CD4-positive, alpha-beta T cell (primary cell): ENCODE results near the gene COL16A1. TPM values are rescaled to one million over a fixed set of nuclear protein-coding genes. Genes with fewer than 3 reads are reported as not detected.

Experiments used
- ATAC-seq: fragments of 200-7000 bp; cut with Tn5 transposase; one replicate; pipeline ENCODE4 v1.10.0; 2022; ENCODE audit warnings: mild to moderate bottlenecking; ENCODE audit not compliant: poor library complexity
- CTCF ChIA-PET: fragments of 350-600 bp; sonication (Branson Sonifier 250); formaldehyde crosslinking; loops from one replicate; lab custom pipeline; 2021; ENCODE audit warnings: antibody characterized with exemption, inconsistent platforms; lab: Charles Lee
- POLR2A ChIA-PET: fragments of 350-600 bp; sonication (Branson Sonifier 250); formaldehyde crosslinking; loops from one replicate; lab custom pipeline; 2021; ENCODE audit warnings: antibody characterized with exemption, inconsistent platforms; lab: Charles Lee
- DNase-seq, 14 experiments: peaks; one replicate each; pipeline ENCODE4 v3.0.0-alpha.2; 2013 to 2020; ENCODE audit warnings: mixed read lengths in 2 of 14
- H3K27ac ChIP-seq, 2 donors: one replicate each; pipeline versions ENCODE4 v1.5.1 to v1.7.0; 2013; ENCODE audit warnings: low read length in 2 of 2, low read depth in 1 of 2, mild to moderate bottlenecking in 1 of 2
- H3K27me3 ChIP-seq, 2 experiments: 1 replicate in 1 of 2; 2 replicates in 1 of 2; pipeline versions ENCODE4 v1.6.1 to v1.7.0; 2013; ENCODE audit warnings: low read length in 2 of 2, control low read depth in 1 of 2, mild to moderate bottlenecking in 1 of 2, moderate library complexity in 1 of 2; ENCODE audit not compliant: insufficient read depth in 2 of 2, control insufficient read depth in 1 of 2
- H3K36me3 ChIP-seq: one replicate; pipeline ENCODE4 v1.6.1; 2013; ENCODE audit warnings: low read length, control low read depth; ENCODE audit not compliant: insufficient read depth
- H3K4me1 ChIP-seq: one replicate; pipeline ENCODE4 v1.6.1; 2013; ENCODE audit warnings: low read length, control low read depth; ENCODE audit not compliant: insufficient read depth
- H3K4me3 ChIP-seq: one replicate; pipeline ENCODE4 v1.5.1; 2013; ENCODE audit warnings: mild to moderate bottlenecking, low read length, moderate library complexity
- H3K9me3 ChIP-seq, 2 experiments: 1 replicate in 1 of 2; 2 replicates in 1 of 2; pipeline versions ENCODE4 v1.6.1 to v1.7.0; 2013; ENCODE audit warnings: low read length in 2 of 2, mild to moderate bottlenecking in 2 of 2, control low read depth in 1 of 2, moderate library complexity in 1 of 2; ENCODE audit not compliant: control insufficient read depth in 1 of 2, insufficient read depth in 1 of 2
- H3K27ac Mint-ChIP-seq: one replicate; pipeline ENCODE4 v1.8.0; 2020; ENCODE audit warnings: mixed read lengths
- H3K27me3 Mint-ChIP-seq: one replicate; pipeline ENCODE4 v1.8.0; 2021; ENCODE audit warnings: mixed read lengths
- H3K36me3 Mint-ChIP-seq: one replicate; pipeline ENCODE4 v1.8.0; 2021; ENCODE audit warnings: low read depth, mixed read lengths
- H3K4me1 Mint-ChIP-seq: one replicate; pipeline ENCODE4 v1.8.0; 2021; ENCODE audit warnings: low read depth, mixed read lengths
- H3K4me3 Mint-ChIP-seq: one replicate; pipeline ENCODE4 v1.8.0; 2020; ENCODE audit warnings: mild to moderate bottlenecking, mixed read lengths
- H3K9me3 Mint-ChIP-seq: one replicate; pipeline ENCODE4 v1.8.0; 2020; ENCODE audit warnings: mixed read lengths
- intact Hi-C, 2 experiments: fragments of 100-400 bp; cut with DNase I in 1 of 2; cut with micrococcal nuclease in 1 of 2; formaldehyde crosslinking; loops; one replicate each; pipeline versions ENCODE4 v1.15.1 to v1.9.0; 2023 to 2025; cut with DNase I, micrococcal nuclease
- total RNA-seq, 174 experiments: library from RNA in 2 of 174; stranded (reverse) in 2 of 174; gene quantifications; one replicate each; pipeline ENCODE4 v1.2.3 and lab custom pipeline; 2021 to 2026
- TF ChIP-seq, protein P1 (sequence below): fragments of 200-600 bp; IDR thresholded peaks from one replicate; pipeline ENCODE4 v1.8.0; 2022; ENCODE audit warnings: antibody characterized with exemption, mild to moderate bottlenecking

COL16A1 gene
- total RNA-seq, 2 experiments from 2014 or later = not detected

- DNase-seq (no peak), ATAC-seq (no peak)
- Histone ChIP-seq H3K4me1 (peaks cover 18% of the 10 kb centered on the region), H3K9me3 (peaks cover 0 to 17% of the 10 kb centered on the region in 2 experiments), H3K27ac (no peak overlapping the region), H3K36me3 (no peaks in the 10 kb centered on the region), H3K27me3 (peaks cover 36 to 42% of the 10 kb centered on the region in 2 experiments), H3K4me3 (no peak overlapping the region)
- peaks cover 73% of the 10 kb centered on the region for H3K27me3 Mint-ChIP-seq
- no peak overlapping the region for H3K27ac Mint-ChIP-seq
- H3K4me1 Mint-ChIP-seq = peaks cover 21% of the 10 kb centered on the region
- intact Hi-C loops = loop anchor here in 1 of 2 experiments (2.0 kb wide), 1 partner anchor 73 kb away; no protein-coding TSS in a partner anchor
- H3K4me3 Mint-ChIP-seq = peak overlapping the region; percentile 77
- CTCF ChIA-PET = interaction anchor here (0.6 to 2.5 kb wide), 2 partner anchors 74 to 78 kb away, joined by 3 to 11 read pairs; no protein-coding TSS in a partner anchor
- POLR2A ChIA-PET = interaction anchor here (0.6 to 0.9 kb wide), 2 partner anchors 71 to 405 kb away, joined by 3 to 4 read pairs; partner anchors contain the start of gene PEF1
- TF ChIP-seq, protein P1, sequence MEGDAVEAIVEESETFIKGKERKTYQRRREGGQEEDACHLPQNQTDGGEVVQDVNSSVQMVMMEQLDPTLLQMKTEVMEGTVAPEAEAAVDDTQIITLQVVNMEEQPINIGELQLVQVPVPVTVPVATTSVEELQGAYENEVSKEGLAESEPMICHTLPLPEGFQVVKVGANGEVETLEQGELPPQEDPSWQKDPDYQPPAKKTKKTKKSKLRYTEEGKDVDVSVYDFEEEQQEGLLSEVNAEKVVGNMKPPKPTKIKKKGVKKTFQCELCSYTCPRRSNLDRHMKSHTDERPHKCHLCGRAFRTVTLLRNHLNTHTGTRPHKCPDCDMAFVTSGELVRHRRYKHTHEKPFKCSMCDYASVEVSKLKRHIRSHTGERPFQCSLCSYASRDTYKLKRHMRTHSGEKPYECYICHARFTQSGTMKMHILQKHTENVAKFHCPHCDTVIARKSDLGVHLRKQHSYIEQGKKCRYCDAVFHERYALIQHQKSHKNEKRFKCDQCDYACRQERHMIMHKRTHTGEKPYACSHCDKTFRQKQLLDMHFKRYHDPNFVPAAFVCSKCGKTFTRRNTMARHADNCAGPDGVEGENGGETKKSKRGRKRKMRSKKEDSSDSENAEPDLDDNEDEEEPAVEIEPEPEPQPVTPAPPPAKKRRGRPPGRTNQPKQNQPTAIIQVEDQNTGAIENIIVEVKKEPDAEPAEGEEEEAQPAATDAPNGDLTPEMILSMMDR = no peak
- H3K36me3 Mint-ChIP-seq = no peaks in the 10 kb centered on the region
- H3K9me3 Mint-ChIP-seq = no peaks in the 10 kb centered on the region
Observed at GRCh38 chr1:31715873-31716220, 12.0 kb upstream of the COL16A1 start.

DNA sequence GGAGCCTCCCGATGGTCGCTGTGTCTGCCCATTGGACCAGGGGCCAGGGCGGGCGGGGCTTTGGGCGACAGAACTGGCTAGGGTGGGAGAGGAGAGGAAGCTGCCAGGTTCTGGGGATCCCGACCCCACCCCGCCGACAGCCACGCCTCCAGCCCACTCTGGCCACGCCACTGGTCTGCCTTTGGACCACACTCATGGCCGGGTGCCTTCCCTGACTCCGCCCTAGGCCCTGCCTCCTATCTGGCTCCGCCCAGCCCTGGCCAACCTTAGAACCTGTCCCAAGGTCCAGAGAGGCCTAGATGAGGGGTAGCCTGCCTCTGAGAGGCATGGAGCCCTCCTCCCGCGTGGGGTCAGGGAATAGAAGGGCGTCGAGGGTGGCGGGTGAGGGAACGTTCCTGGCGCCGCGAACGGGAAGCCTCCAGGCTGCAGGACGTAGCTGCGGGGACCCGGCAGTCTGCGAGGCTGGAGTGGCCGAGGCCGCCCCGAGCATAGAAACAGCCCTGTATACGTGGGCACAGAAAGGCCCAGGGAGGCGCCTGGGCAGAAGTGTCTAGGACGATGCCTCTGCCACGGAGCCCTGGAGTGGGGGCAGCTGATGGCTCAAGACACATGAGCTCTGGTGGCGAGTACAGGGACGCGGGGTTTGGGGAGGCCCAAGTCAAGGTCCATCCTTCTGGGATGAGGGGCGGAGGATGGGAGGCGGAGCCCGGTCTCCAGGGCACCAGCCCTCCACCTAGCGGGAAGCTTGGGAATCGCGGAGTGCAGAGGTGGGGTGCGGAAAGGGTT lies 11.5 kb upstream of the COL16A1 start:
- Histone ChIP-seq H3K4me1 (peaks cover 18% of the 10 kb centered on the region), H3K4me3 (peak overlapping the region; percentile 24)

More for the DNA sequence above, 11.5 kb upstream of the COL16A1 start:
- Mint-ChIP-seq H3K9me3 (no peaks in the 10 kb centered on the region), H3K36me3 (no peaks in the 10 kb centered on the region), H3K4me3 (peak overlapping the region; percentile 77), H3K27ac (no peak overlapping the region), H3K4me1 (peaks cover 21% of the 10 kb centered on the region), H3K27me3 (peaks cover 75% of the 10 kb centered on the region)
- ATAC-seq = peak; percentile 58
- TF ChIP-seq, protein P1 = peak; percentile 38
- Histone ChIP-seq H3K27me3 (peaks cover 33 to 42% of the 10 kb centered on the region in 2 experiments), H3K9me3 (peaks cover 0 to 13% of the 10 kb centered on the region in 2 experiments), H3K27ac (no peak overlapping the region), H3K36me3 (no peaks in the 10 kb centered on the region)
- CTCF ChIA-PET = interaction anchor here (0.6 to 2.5 kb wide), 2 partner anchors 74 to 78 kb away, joined by 3 to 11 read pairs; no protein-coding TSS in a partner anchor
- POLR2A ChIA-PET = interaction anchor here (0.6 to 0.9 kb wide), 2 partner anchors 70 to 406 kb away, joined by 3 to 4 read pairs; partner anchors contain the start of gene PEF1
- intact Hi-C loops = loop anchor here in 1 of 2 experiments (2.0 kb wide), 1 partner anchor 74 kb away; no protein-coding TSS in a partner anchor
- DNase-seq = peak in 5 of 14 experiments; percentile 15 to 49 (median 27)
